ENCODE measurements around the gene STRA8. TPM values are rescaled to one million over a fixed set of nuclear protein-coding genes. Genes with fewer than 3 reads are reported as not detected.
A peak's percentile ranks its signal among the peaks of the same experiment; 100 is the strongest.

The STRA8 gene
- total RNA-seq, 1 donor from 2014 or later, result not detected

DNA sequence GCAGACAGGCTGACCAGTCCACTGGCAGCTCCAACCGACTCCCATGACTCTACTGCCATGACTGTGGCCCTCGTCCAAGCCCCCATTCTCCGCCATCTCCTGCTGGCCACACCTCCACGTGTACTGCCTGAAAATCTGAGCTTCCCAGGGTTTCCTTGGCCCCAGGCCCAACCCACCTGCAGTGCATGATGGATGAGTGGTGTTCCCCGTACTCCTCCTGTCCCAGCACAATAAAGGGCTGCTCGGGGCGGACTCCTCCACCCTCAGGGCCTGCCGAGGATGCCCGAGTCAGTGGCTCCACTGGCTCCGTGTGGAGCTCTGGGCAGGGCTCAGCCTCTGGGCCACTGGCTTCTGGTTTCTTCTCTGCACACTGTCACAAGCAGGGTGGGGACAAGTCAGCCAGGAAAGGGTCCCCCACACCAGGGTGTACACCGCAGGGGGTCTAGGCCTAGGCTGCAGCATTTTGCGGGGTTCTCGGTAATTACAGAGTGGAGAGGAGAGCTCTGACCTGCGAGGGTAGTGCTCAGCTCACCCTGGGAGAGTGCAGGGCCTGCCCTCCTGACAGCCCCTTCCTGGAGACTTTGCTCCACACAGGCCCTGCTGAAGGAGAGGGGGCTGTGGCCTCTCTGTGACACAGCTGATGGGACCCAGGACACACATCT, 37.5 kb upstream of the STRA8 start:
- no peak overlapping the region for H3K4me3 ChIP-seq (ENCODE audit: low read depth, low read length)
- TF ChIP-seq, protein P1, sequence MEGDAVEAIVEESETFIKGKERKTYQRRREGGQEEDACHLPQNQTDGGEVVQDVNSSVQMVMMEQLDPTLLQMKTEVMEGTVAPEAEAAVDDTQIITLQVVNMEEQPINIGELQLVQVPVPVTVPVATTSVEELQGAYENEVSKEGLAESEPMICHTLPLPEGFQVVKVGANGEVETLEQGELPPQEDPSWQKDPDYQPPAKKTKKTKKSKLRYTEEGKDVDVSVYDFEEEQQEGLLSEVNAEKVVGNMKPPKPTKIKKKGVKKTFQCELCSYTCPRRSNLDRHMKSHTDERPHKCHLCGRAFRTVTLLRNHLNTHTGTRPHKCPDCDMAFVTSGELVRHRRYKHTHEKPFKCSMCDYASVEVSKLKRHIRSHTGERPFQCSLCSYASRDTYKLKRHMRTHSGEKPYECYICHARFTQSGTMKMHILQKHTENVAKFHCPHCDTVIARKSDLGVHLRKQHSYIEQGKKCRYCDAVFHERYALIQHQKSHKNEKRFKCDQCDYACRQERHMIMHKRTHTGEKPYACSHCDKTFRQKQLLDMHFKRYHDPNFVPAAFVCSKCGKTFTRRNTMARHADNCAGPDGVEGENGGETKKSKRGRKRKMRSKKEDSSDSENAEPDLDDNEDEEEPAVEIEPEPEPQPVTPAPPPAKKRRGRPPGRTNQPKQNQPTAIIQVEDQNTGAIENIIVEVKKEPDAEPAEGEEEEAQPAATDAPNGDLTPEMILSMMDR (conservative IDR thresholded peaks at IDR 0.05; ENCODE audit: low read depth, low read length), result no peak
- no peak for DNase-seq (ENCODE audit: low read depth)

GRCh38 chr7:135197343-135197742, 36.3 kb upstream of the STRA8 start:
- H3K4me3 ChIP-seq (ENCODE audit: low read depth, low read length), result no peak overlapping the region
- TF ChIP-seq, protein P1 (conservative IDR thresholded peaks at IDR 0.05; ENCODE audit: low read depth, low read length), result no peak

GRCh38 chr7:135197906-135198655, 35.6 kb upstream of the STRA8 start:
- no peak for DNase-seq (ENCODE audit: low read depth)
- no peak overlapping the region for H3K4me3 ChIP-seq (ENCODE audit: low read depth, low read length)
- TF ChIP-seq, protein P1 (conservative IDR thresholded peaks at IDR 0.05; ENCODE audit: low read depth, low read length), result no peak

More at GRCh38 chr7:135197343-135197742, 36.3 kb upstream of the STRA8 start:
- no peak for DNase-seq (ENCODE audit: low read depth)

GRCh38 chr7:135199439-135199838, 34.2 kb upstream of the STRA8 start:
- TF ChIP-seq, protein P1 (conservative IDR thresholded peaks at IDR 0.05; ENCODE audit: low read depth, low read length), result no peak
- DNase-seq (ENCODE audit: low read depth), result no peak
- no peak overlapping the region for H3K4me3 ChIP-seq (ENCODE audit: low read depth, low read length)

- H3K4me3 ChIP-seq (ENCODE audit: low read depth, low read length), result peak overlapping the region; percentile 61
- TF ChIP-seq, protein P1 (conservative IDR thresholded peaks at IDR 0.05; ENCODE audit: low read depth, low read length), result no peak
- DNase-seq (ENCODE audit: low read depth), result no peak
Observed at GRCh38 chr7:135200821-135201331, 32.8 kb upstream of the STRA8 start.

DNA sequence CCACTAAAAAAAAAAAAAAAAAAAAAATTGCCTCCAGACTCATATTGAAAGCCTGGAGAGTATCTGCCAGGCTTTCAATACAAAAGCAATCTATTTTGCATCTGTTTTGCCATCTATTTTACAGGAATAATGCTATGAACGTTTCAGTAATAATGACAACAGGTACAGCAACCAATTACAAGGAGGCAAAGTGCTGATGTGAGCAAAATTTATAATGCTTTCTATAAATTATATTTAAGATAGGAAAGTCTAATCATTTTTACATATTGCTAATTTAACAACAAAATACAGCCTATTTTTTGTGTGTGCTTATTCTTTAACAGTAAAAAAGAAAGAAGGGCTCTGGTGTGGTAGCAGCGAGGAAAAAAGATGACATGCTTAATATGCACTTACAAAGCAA, 32.3 kb upstream of the STRA8 start:
- DNase-seq (ENCODE audit: low read depth), result no peak
- peak overlapping the region; percentile 61 for H3K4me3 ChIP-seq (ENCODE audit: low read depth, low read length)
- TF ChIP-seq, protein P1 (conservative IDR thresholded peaks at IDR 0.05; ENCODE audit: low read depth, low read length), result no peak
